Activated CD8-positive, alpha-beta memory T cell treated with anti-CD3 and anti-CD28 coated beads for 1 hour (primary cell): Measurements from ENCODE around the gene VLDLR.
"Not testable (repeated sequence)": the region's sequence is repeated elsewhere in the genome, so short reads cannot be mapped to it uniquely, and the experiment has no call there.

ENCODE experiments used
- DNase-seq, 2 donors: peaks; one replicate each; pipeline ENCODE4 v3.0.0-alpha.2; 2020; ENCODE audit warnings: low read depth in 1 of 2; ENCODE audit errors: extremely low read depth in 1 of 2

The VLDLR gene

GRCh38 chr9:2707256-2707655 is 85.7 kb downstream of the VLDLR start:
- DNase-seq, result not testable (repeated sequence)
